GM18498 (cell line): ENCODE results near the gene KIF13A.
"Not testable (repeated sequence)": the region's sequence is repeated elsewhere in the genome, so short reads cannot be mapped to it uniquely, and the experiment has no call there.

Experiments used
- ATAC-seq: cut with Tn5 transposase; IDR thresholded peaks from one replicate; pipeline ENCODE4 v1.9.1; 2021; ENCODE audit warnings: mild to moderate bottlenecking, moderate library complexity; ENCODE audit not compliant: unreplicated experiment

KIF13A gene

DNA sequence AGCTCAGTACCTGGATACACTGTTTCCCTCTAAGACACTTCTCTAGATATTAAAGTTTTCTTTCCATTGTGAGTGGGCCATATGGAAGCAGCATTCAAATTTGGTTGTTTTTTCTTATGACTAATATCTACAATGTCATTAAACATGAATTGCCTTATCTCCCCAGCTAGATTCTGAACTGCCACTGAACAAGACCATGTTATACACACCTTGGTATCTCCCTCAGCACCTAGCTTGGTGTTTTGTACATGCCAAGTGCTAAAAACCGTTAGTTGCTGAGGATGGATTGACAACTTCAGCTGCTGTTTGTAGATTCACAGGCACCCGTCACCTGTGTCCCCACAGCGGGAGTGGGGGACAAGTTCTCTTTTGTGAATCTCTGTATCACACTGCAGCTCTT, 131.1 kb downstream of the KIF13A start:
- no peak for ATAC-seq

- no peak for ATAC-seq
These were observed 132.1 kb downstream of the KIF13A start for GRCh38 chr6:17855381-17855780.

GRCh38 chr6:17853533-17853932, 133.9 kb downstream of the KIF13A start:
- ATAC-seq, result no peak

- no peak for ATAC-seq
These were observed 135.7 kb downstream of the KIF13A start for GRCh38 chr6:17851720-17852161.

GRCh38 chr6:17851001-17851719, 136.3 kb downstream of the KIF13A start:
- no peak for ATAC-seq

DNA sequence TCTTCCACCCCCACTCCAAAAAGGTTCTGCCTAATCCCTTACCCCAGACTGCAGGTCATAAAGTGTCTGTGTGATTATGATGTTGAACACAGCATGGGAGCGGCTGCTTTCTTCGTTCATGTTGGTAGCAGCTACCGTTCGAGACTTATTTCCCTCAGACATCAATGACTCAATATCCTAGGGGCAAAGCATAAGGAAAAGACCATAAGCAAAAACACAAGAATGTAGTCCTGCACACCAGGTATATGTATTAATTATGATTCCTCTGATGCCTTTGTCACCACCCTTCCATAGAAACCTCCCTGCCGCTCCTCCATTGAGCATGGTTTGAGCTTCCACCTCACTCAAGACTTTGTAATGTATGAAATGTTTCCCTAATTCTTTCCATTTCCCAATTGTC, 137.2 kb downstream of the KIF13A start:
- no peak for ATAC-seq

- no peak for ATAC-seq
These were observed 140.2 kb downstream of the KIF13A start for GRCh38 chr6:17847203-17847760.

- no peak for ATAC-seq
These were observed 140.7 kb downstream of the KIF13A start for GRCh38 chr6:17846762-17847161.

GRCh38 chr6:17845598-17845997, 141.8 kb downstream of the KIF13A start:
- no peak for ATAC-seq

- ATAC-seq, result not testable (repeated sequence)
These were observed 142.5 kb downstream of the KIF13A start for GRCh38 chr6:17844967-17845366.

- no peak for ATAC-seq
These were observed 144.3 kb downstream of the KIF13A start for GRCh38 chr6:17842934-17843821.

- ATAC-seq, result no peak
These were observed 145.2 kb downstream of the KIF13A start for GRCh38 chr6:17842014-17842776.

DNA sequence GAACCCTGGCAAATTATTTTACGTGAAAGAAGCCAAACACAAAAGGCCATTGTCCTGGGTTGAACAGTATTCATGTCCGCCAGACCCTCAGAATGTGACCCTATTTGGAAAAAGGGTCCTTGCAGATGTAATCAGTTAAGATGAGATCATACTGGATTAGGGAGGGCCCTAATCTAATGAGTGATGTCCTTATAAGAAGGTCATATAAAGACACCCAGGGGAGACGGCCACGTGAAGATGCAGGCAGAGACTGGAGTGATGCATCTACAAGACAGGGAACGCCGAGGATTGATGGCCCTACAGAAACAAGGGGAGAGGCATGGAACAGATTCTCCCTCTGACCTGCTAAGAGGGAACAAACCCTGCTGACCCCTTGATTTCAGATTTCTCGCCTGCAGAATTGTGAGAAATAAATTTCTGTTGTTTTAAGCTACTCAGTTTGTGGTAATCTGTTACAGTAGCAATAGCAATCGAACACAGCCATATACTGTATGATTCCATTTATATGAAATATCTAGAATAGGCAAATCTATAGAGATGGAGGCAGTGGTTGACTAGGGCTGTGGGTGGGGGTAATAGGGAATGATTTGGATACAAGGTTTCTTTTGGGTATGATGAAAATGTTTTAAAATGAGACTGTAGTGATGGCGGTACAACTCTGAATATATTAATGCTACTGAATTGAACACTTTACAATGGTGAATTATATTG, 147.8 kb downstream of the KIF13A start:
- ATAC-seq, result no peak

DNA sequence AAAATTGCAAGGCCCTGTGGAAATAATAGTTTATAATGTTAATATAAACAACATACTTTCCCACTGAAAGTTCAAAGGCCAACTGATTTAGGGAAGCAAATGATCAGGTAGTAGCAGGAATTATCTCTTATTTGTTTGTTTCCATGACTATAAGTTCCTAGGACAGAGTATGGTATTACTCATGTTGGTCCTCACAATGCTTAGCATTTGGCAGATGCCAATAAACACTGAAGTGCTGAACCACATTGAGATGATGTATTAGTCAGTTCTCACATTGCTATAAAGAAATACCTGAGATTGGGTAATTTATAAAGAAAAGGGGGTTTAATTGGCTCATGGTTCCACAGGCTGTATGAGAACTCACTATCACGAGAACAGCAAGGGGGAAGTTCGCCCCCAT, 151.1 kb downstream of the KIF13A start:
- no peak for ATAC-seq

GRCh38 chr6:17835784-17836183, 151.7 kb downstream of the KIF13A start:
- no peak for ATAC-seq

DNA sequence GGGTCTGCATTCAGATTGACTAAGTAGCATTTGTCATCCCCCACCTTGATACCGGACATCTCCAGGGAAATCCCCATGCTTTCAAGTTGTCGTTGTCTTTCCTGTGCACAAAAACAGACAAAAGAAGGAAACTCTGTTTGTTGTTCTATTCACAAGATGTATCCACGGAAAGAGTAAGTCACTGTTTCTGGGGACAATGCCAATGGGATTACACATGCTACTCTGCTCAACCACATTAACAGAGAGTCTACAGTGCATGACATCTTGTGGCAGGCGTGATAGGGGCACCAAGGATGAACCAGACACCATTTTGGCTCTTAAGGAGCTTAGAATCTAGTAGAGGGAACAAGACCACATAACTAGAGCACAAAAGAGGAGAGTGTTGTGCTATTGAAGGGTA, 156.3 kb downstream of the KIF13A start:
- no peak for ATAC-seq

DNA sequence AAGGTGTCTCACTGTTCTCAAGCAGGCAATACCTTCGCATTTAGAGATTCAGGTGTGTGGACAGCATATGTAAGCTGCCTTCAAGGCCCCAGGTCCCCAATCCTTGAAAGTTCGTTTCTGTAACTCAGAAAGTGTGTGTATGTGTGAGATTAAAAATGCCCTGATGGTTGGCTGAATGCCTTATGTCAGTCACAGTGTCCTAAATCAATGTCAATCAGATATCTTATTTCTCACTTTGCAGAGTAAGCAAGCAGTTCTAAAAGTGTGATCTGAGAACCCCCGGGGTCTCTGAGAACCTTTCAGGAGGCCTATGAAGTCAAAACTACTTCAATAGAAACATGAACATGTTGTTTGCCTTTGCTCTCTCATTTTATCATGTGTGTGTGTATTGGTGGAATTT, 157.5 kb downstream of the KIF13A start:
- ATAC-seq, result no peak

- no peak for ATAC-seq
These were observed 159.3 kb downstream of the KIF13A start for GRCh38 chr6:17828149-17828548.

DNA sequence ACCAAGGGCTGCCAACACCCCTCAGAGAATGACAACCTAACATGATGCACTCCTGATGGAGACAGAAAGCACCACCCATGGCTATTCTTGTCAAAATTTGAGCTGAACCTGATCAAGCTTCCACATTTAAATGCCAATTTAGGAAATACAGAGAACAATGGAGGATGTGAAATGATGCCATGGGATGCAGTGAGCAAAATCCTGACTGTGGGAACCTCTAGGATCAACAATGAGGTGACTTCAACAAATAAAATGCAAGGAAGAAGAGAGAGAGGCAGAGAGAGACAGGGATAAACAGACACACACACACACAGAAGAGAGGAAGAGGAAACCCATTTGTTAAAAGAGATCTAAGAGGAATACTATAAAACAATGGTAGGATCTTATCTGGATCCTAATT, 161.1 kb downstream of the KIF13A start:
- no peak for ATAC-seq

GRCh38 chr6:17820055-17820454, 167.4 kb downstream of the KIF13A start:
- ATAC-seq, result no peak
